A549 (cell line): ENCODE results near the gene KIAA1191.

Experiments used
- BCL3 ChIP-seq: fragments of >200 bp; sonication (Bioruptor Twin); formaldehyde crosslinking; IDR thresholded peaks from 3 replicates; pipeline ENCODE4 v1.6.1; 2016
- CBX8 ChIP-seq: fragments of 200-600 bp; sonication (generic); IDR thresholded peaks from 2 replicates; pipeline ENCODE4 v1.6.1; 2016
- CTCF ChIP-seq: fragments of >200 bp; sonication (Bioruptor Twin); formaldehyde crosslinking; IDR thresholded peaks from 3 replicates; pipeline ENCODE4 v1.5.1; 2016
- EP300 ChIP-seq, 2 experiments: fragments of >200 bp; sonication (Bioruptor Twin); formaldehyde crosslinking; IDR thresholded peaks; 2 replicates in 1 of 2; 3 replicates in 1 of 2; pipeline ENCODE4 v1.6.1; 2016 to 2017
- MYC ChIP-seq: IDR thresholded peaks from 2 replicates; pipeline ENCODE4 v1.6.1; 2012; ENCODE audit warnings: mild to moderate bottlenecking, inconsistent platforms, low read length, improper control_type of control experiment, borderline replicate concordance
- POLR2A ChIP-seq: IDR thresholded peaks from 2 replicates; pipeline ENCODE4 v1.6.1; 2012; ENCODE audit warnings: mild to moderate bottlenecking, low read length
- SMC3 ChIP-seq: fragments of >200 bp; sonication (Bioruptor Twin); formaldehyde crosslinking; IDR thresholded peaks from 3 replicates; pipeline ENCODE4 v1.6.1; 2018; ENCODE audit warnings: inconsistent platforms

GRCh38 chr5:176384366-176384930, 22.9 kb upstream of the KIAA1191 start:
- TF ChIP-seq CTCF (no peak), POLR2A (no peak), CBX8 (no peak), MYC (no peak), EP300 (IDR thresholded peaks at IDR 0.05) (no peak), SMC3 (no peak), BCL3 (no peak)
